NCI-H82 (cell line): ENCODE measurements around the gene ULBP2.
"Not testable (repeated sequence)": the region's sequence is repeated elsewhere in the genome, so short reads cannot be mapped to it uniquely, and the experiment has no call there.

Experiments used
- DNase-seq: peaks from one replicate; lab custom pipeline; 2025; lab: John Stamatoyannopoulos, UW

The ULBP2 gene

GRCh38 chr6:149951096-149951495 is 9.3 kb downstream of the ULBP2 start:
- DNase-seq, result no peak

GRCh38 chr6:149951626-149952025 is 9.8 kb downstream of the ULBP2 start:
- DNase-seq, result no peak

GRCh38 chr6:149953390-149953789 is 11.6 kb downstream of the ULBP2 start:
- not testable (repeated sequence) for DNase-seq

GRCh38 chr6:149953934-149954327 is 12.1 kb downstream of the ULBP2 start:
- not testable (repeated sequence) for DNase-seq

- DNase-seq, result not testable (repeated sequence)
Measured at GRCh38 chr6:149954328-149954983, 12.6 kb downstream of the ULBP2 start.

- DNase-seq, result not testable (repeated sequence)
Measured at GRCh38 chr6:149954984-149955653, 13.3 kb downstream of the ULBP2 start.

GRCh38 chr6:149955654-149956317 is 14.0 kb downstream of the ULBP2 start:
- not testable (repeated sequence) for DNase-seq

- DNase-seq, result not testable (repeated sequence)
Measured at GRCh38 chr6:149958124-149958523, 16.3 kb downstream of the ULBP2 start.

- not testable (repeated sequence) for DNase-seq
Measured at GRCh38 chr6:149959806-149960205, 18.0 kb downstream of the ULBP2 start.

GRCh38 chr6:149960488-149960887 is 18.7 kb downstream of the ULBP2 start:
- no peak for DNase-seq

- DNase-seq, result peak; percentile 9
Measured at GRCh38 chr6:149961728-149962425, 20.1 kb downstream of the ULBP2 start.

- no peak for DNase-seq
Measured at GRCh38 chr6:149962461-149963211, 20.8 kb downstream of the ULBP2 start.

- DNase-seq, result peak; percentile 68
Measured at GRCh38 chr6:149963212-149963461, 21.3 kb downstream of the ULBP2 start.

GRCh38 chr6:149963462-149964307 is 21.9 kb downstream of the ULBP2 start, which contains the start of gene ULBP1:
Gene ULBP1 (plus strand): TSS chr6:149963943. CDS start chr6:149964050, 107 bp downstream.
- peak; percentile 75 for DNase-seq

GRCh38 chr6:149964308-149965193 is 22.7 kb downstream of the ULBP2 start:
- DNase-seq, result peak; percentile 39

GRCh38 chr6:149965194-149966020 is 23.6 kb downstream of the ULBP2 start:
- DNase-seq, result no peak

GRCh38 chr6:149966319-149966718 is 24.5 kb downstream of the ULBP2 start:
- DNase-seq, result not testable (repeated sequence)

GRCh38 chr6:149967591-149967990 is 25.8 kb downstream of the ULBP2 start:
- no peak for DNase-seq

- not testable (repeated sequence) for DNase-seq
Measured at GRCh38 chr6:149967999-149968398, 26.2 kb downstream of the ULBP2 start.
